Tibial nerve (tissue), 4 donors: ENCODE data around the gene FOXE1. TPM values are rescaled to one million over a fixed set of nuclear protein-coding genes. Genes with fewer than 3 reads are reported as not detected.

ENCODE experiments used
- DNase-seq, 2 donors: peaks; one replicate each; pipeline ENCODE4 v3.0.0-alpha.2; 2019; ENCODE audit warnings: low spot score in 2 of 2
- H3K27ac ChIP-seq, 4 donors: fragments of 200-600 bp; sonication (generic) in 3 of 4; one replicate each; pipeline ENCODE4 v1.5.1; 2017 to 2019; ENCODE audit warnings: mild to moderate bottlenecking in 1 of 4
- H3K27me3 ChIP-seq, 2 donors: fragments of 200-600 bp; sonication (generic) in 1 of 2; one replicate each; pipeline versions ENCODE4 v1.5.1 to v1.6.0; 2017 to 2019
- H3K36me3 ChIP-seq, 3 donors: fragments of 200-600 bp; sonication (generic); one replicate each; pipeline ENCODE4 v1.5.1; 2018 to 2019
- H3K4me1 ChIP-seq, 4 donors: fragments of 200-600 bp; sonication (generic) in 3 of 4; one replicate each; pipeline ENCODE4 v1.5.1; 2017 to 2019
- H3K4me3 ChIP-seq, 4 donors: fragments of 200-600 bp; sonication (generic) in 3 of 4; one replicate each; pipeline ENCODE4 v1.5.1; 2017 to 2019; ENCODE audit warnings: mild to moderate bottlenecking in 1 of 4, moderate library complexity in 1 of 4
- H3K9me3 ChIP-seq, 4 donors: fragments of 200-600 bp; sonication (generic) in 3 of 4; one replicate each; pipeline ENCODE4 v1.5.1; 2017 to 2019
- CTCF ChIP-seq, 5 experiments: fragments of 200-600 bp in 3 of 5; fragments of 450-650 bp in 2 of 5; sonication (generic) in 3 of 5; IDR thresholded peaks; one replicate each; pipeline ENCODE4 v1.5.1; 2016 to 2019; ENCODE audit warnings: antibody characterized with exemption in 5 of 5, mild to moderate bottlenecking in 3 of 5, moderate library complexity in 2 of 5
- EP300 ChIP-seq, 2 donors: sonication (generic); formaldehyde crosslinking; IDR thresholded peaks; one replicate each; pipeline ENCODE4 v1.6.1; 2017; ENCODE audit warnings: antibody characterized with exemption in 2 of 2, mild to moderate bottlenecking in 1 of 2
- POLR2A ChIP-seq, 2 donors: fragments of 450-650 bp; IDR thresholded peaks; one replicate each; pipeline ENCODE4 v1.6.1; 2017; ENCODE audit warnings: antibody characterized with exemption in 2 of 2, mild to moderate bottlenecking in 2 of 2, moderate library complexity in 2 of 2
- WGBS, 2 donors: methylation state at CpG; one replicate each; pipeline ENCODE4 v1.1.5; 2018; 5-methylcytosine and 5-hydroxymethylcytosine counted together
- total RNA-seq, 4 donors: library from RNA; depleted of rRNA; stranded (reverse); fragments of >200 nt; gene quantifications; one replicate each; pipeline ENCODE4 v1.1.0, GENCODE V29; 2016

The FOXE1 gene
- total RNA-seq, 4 donors from 2014 or later: not detected

GRCh38 chr9:97852001-97852398, 1.0 kb upstream of the FOXE1 start:
- Histone ChIP-seq H3K36me3 (no peaks in the 10 kb centered on the region), H3K4me1 (peaks cover 0 to 63% (median 26%) of the 10 kb centered on the region in 4 donors), H3K9me3 (no peaks in the 10 kb centered on the region), H3K4me3 (no peak overlapping the region), H3K27ac (no peak overlapping the region), H3K27me3 (peaks cover 0 to 96% of the 10 kb centered on the region in 2 donors)
- 1% methylated on average over 17 to 20 of the region's 24 CpGs for WGBS, 2 donors
- DNase-seq: no peak
- TF ChIP-seq EP300 (IDR thresholded peaks at IDR 0.05): no peak
- no peak for TF ChIP-seq POLR2A (IDR thresholded peaks at IDR 0.05)
- no peak for TF ChIP-seq CTCF (IDR thresholded peaks at IDR 0.05)

- H3K4me3 ChIP-seq: peak overlapping the region in 1 of 4 donors; percentile 41
- no peaks in the 10 kb centered on the region for H3K36me3 ChIP-seq
- TF ChIP-seq CTCF (IDR thresholded peaks at IDR 0.05) (no peak), EP300 (IDR thresholded peaks at IDR 0.05) (no peak), POLR2A (IDR thresholded peaks at IDR 0.05) (no peak)
- H3K27me3 ChIP-seq: peaks cover 0 to 96% of the 10 kb centered on the region in 2 donors
- H3K4me1 ChIP-seq: peaks cover 0 to 63% (median 26%) of the 10 kb centered on the region in 4 donors
- no peaks in the 10 kb centered on the region for H3K9me3 ChIP-seq
- DNase-seq: no peak
- no peak overlapping the region for H3K27ac ChIP-seq
- WGBS, 2 donors: 2 to 5% methylated on average over 16 to 34 of the region's 34 CpGs
These were observed 499 bp upstream of the FOXE1 start for GRCh38 chr9:97852399-97853055.

- Histone ChIP-seq H3K27me3 (peaks cover 0 to 95% of the 10 kb centered on the region in 2 donors), H3K4me1 (peaks cover 0 to 56% (median 18%) of the 10 kb centered on the region in 4 donors)
These were observed 1.0 kb downstream of the FOXE1 start for GRCh38 chr9:97853844-97854695.

GRCh38 chr9:97854696-97855485, 1.9 kb downstream of the FOXE1 start:
- H3K4me3 ChIP-seq: no peak overlapping the region
- H3K36me3 ChIP-seq: no peaks in the 10 kb centered on the region
- 7 to 9% methylated on average over 29 to 58 of the region's 71 CpGs for WGBS, 2 donors
- no peaks in the 10 kb centered on the region for H3K9me3 ChIP-seq
- H3K27ac ChIP-seq: no peak overlapping the region
- H3K4me1 ChIP-seq: peaks cover 0 to 53% (median 17%) of the 10 kb centered on the region in 4 donors
- DNase-seq: no peak
- H3K27me3 ChIP-seq: peaks cover 0 to 95% of the 10 kb centered on the region in 2 donors
- TF ChIP-seq POLR2A (IDR thresholded peaks at IDR 0.05) (no peak), EP300 (IDR thresholded peaks at IDR 0.05) (no peak), CTCF (IDR thresholded peaks at IDR 0.05) (no peak)

More at GRCh38 chr9:97853844-97854695, 1.0 kb downstream of the FOXE1 start:
- 2 to 4% methylated on average over 15 to 33 of the region's 125 CpGs for WGBS, 2 donors
- Histone ChIP-seq H3K27ac (no peak overlapping the region), H3K9me3 (no peaks in the 10 kb centered on the region), H3K36me3 (no peaks in the 10 kb centered on the region), H3K4me3 (peak overlapping the region in 3 of 4 donors; percentile 14 to 41 (median 21))
- DNase-seq: no peak
- TF ChIP-seq POLR2A (IDR thresholded peaks at IDR 0.05) (no peak), CTCF (IDR thresholded peaks at IDR 0.05) (no peak), EP300 (IDR thresholded peaks at IDR 0.05) (no peak)
